ENCODE results near the gene NBAS. TPM values are rescaled to one million over a fixed set of nuclear protein-coding genes. Genes with fewer than 3 reads are reported as not detected.
A peak's percentile ranks its signal among the peaks of the same experiment; 100 is the strongest.

NBAS gene
- total and polyA plus RNA-seq, 2 of the 13 experiments (the other 11 are each of a cell fraction or from before 2014, with no cell fraction given): 33.6 to 58.7 TPM

- TF ChIP-seq ZNF142 (CRISPR knock-in tag; IDR thresholded peaks at IDR 0.05): no peak
- TF ChIP-seq CBX2 (IDR thresholded peaks at IDR 0.05; ENCODE audit: low read depth, low read length): no peak
- TF ChIP-seq CBX2 (CRISPR knock-in tag; IDR thresholded peaks at IDR 0.05; ENCODE audit: low read depth): no peak
- no peak for TF ChIP-seq SP5 (CRISPR knock-in tag; IDR thresholded peaks at IDR 0.05; ENCODE audit: borderline replicate concordance, low read depth)
- TF ChIP-seq ZNF329 (CRISPR knock-in tag; IDR thresholded peaks at IDR 0.05; ENCODE audit: low read depth): no peak
- TF ChIP-seq ZBTB3 (CRISPR knock-in tag; IDR thresholded peaks at IDR 0.05; ENCODE audit: borderline replicate concordance, low read depth): 0 out of 2 replicates have a peak, but pooled peaks have one; percentile 22
- TF ChIP-seq ZFP90 (CRISPR knock-in tag; IDR thresholded peaks at IDR 0.05; ENCODE audit: borderline replicate concordance): no peak
- TF ChIP-seq SPEN (CRISPR knock-in tag; IDR thresholded peaks at IDR 0.05; ENCODE audit: low read depth): peak; percentile 6
- TF ChIP-seq ZNF672 (CRISPR knock-in tag; IDR thresholded peaks at IDR 0.05): no peak
- TF ChIP-seq ZNF550 (CRISPR knock-in tag; IDR thresholded peaks at IDR 0.05; ENCODE audit: borderline replicate concordance): no peak
- no peak for TF ChIP-seq ZNF12 (CRISPR knock-in tag; IDR thresholded peaks at IDR 0.05)
- peak; percentile 32; the same call in 1 of the 2 replicates for TF ChIP-seq ZFP91 (CRISPR knock-in tag; IDR thresholded peaks at IDR 0.05; ENCODE audit: borderline replicate concordance)
- TF ChIP-seq, protein P1, sequence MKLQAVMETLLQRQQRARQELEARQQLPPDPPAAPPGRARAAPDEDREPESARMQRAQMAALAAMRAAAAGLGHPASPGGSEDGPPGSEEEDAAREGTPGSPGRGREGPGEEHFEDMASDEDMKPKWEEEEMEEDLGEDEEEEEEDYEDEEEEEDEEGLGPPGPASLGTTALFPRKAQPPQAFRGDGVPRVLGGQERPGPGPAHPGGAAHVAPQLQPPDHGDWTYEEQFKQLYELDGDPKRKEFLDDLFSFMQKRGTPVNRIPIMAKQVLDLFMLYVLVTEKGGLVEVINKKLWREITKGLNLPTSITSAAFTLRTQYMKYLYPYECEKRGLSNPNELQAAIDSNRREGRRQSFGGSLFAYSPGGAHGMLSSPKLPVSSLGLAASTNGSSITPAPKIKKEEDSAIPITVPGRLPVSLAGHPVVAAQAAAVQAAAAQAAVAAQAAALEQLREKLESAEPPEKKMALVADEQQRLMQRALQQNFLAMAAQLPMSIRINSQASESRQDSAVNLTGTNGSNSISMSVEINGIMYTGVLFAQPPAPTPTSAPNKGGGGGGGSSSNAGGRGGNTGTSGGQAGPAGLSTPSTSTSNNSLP (IDR thresholded peaks at IDR 0.05; ENCODE audit: low read depth, low read length): no peak
- TF ChIP-seq ZNF724P (CRISPR knock-in tag; IDR thresholded peaks at IDR 0.05; ENCODE audit: borderline replicate concordance): no peak
- 0 out of 2 replicates have a peak, but pooled peaks have one; percentile 10 for TF ChIP-seq ZNF510 (CRISPR knock-in tag; IDR thresholded peaks at IDR 0.05; ENCODE audit: low read depth)
- no peak for TF ChIP-seq SRSF1 (optimal IDR thresholded peaks at IDR 0.05; ENCODE audit: low read depth, low read length)
- no peak for TF ChIP-seq SKI (IDR thresholded peaks at IDR 0.05; ENCODE audit: partially characterized antibody)
- no peak for TF ChIP-seq BORCS8-MEF2B (CRISPR knock-in tag; IDR thresholded peaks at IDR 0.05)
- TF ChIP-seq TBL1XR1 (IDR thresholded peaks at IDR 0.05; ENCODE audit: borderline replicate concordance, low read length, partially characterized antibody): no peak
- no peak for TF ChIP-seq ZNF253 (CRISPR knock-in tag; IDR thresholded peaks at IDR 0.05; ENCODE audit: borderline replicate concordance)
These were observed 625 bp upstream of the NBAS start (continued) for GRCh38 chr2:15561574-15562344.

All from HepG2 (cell line).